Activated naive CD4-positive, alpha-beta T cell treated with anti-CD3 and anti-CD28 coated beads for 36 hours (primary cell): ENCODE results near the gene DGCR6L. TPM values are rescaled to one million over a fixed set of nuclear protein-coding genes. Genes with fewer than 3 reads are reported as not detected.
A peak's percentile ranks its signal among the peaks of the same experiment; 100 is the strongest.
"Not testable (repeated sequence)": the region's sequence is repeated elsewhere in the genome, so short reads cannot be mapped to it uniquely, and the experiment has no call there.

Experiments
- CTCF ChIA-PET: fragments of 350-600 bp; sonication (Branson Sonifier 250); formaldehyde crosslinking; loops from one replicate; lab custom pipeline; 2021; ENCODE audit warnings: antibody characterized with exemption; lab: Charles Lee
- DNase-seq: peaks from one replicate; pipeline ENCODE4 v3.0.0-alpha.2; 2020
- H3K27ac Mint-ChIP-seq: one replicate; pipeline ENCODE4 v1.8.0; 2021; ENCODE audit warnings: mild to moderate bottlenecking, mixed read lengths
- H3K27me3 Mint-ChIP-seq: one replicate; pipeline ENCODE4 v1.8.0; 2021; ENCODE audit warnings: low read depth, mixed read lengths
- H3K36me3 Mint-ChIP-seq: one replicate; pipeline ENCODE4 v1.8.0; 2021; ENCODE audit warnings: low read depth, mixed read lengths
- H3K4me1 Mint-ChIP-seq: one replicate; pipeline ENCODE4 v1.8.0; 2021; ENCODE audit warnings: low read depth, mixed read lengths
- H3K4me3 Mint-ChIP-seq: one replicate; pipeline ENCODE4 v1.8.0; 2021; ENCODE audit warnings: mild to moderate bottlenecking, moderate library complexity, mixed read lengths
- H3K9me3 Mint-ChIP-seq: one replicate; pipeline ENCODE4 v1.8.0; 2021; ENCODE audit warnings: mixed read lengths
- intact Hi-C: fragments of 100-400 bp; cut with micrococcal nuclease; formaldehyde crosslinking; loops from one replicate; pipeline ENCODE4 v1.15.1; 2023
- total RNA-seq, 2 experiments: library from RNA; stranded (reverse); gene quantifications; one replicate each; pipeline ENCODE4 v1.2.3, GENCODE V29; 2021

Gene DGCR6L
- total RNA-seq, 2 experiments from 2014 or later, result 21.5 TPM

DNA sequence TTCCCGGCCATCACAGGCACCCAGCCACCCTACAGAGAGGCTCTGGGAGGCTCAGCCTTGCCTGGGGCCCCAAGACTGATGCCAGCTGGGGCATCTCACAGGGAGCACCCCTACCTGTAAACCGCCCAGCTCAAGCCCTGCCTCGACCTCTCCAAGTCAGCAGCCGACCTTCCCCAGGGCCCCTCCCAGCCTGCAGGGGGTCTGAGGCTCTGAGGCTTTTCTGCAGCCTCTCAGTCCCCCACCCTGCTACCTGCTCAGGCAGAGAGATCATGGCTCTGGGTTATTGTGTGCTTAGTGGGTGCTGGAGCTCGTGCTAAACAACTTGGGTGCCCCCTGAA, 28.6 kb downstream of the DGCR6L start:
- Mint-ChIP-seq H3K9me3 (no peaks in the 10 kb centered on the region), H3K4me1 (no peaks in the 10 kb centered on the region), H3K36me3 (no peaks in the 10 kb centered on the region), H3K27me3 (no peaks in the 10 kb centered on the region), H3K4me3 (no peak overlapping the region), H3K27ac (no peak overlapping the region)
- DNase-seq, result no peak
- CTCF ChIA-PET, result interaction anchor here (2.6 kb wide), 1 partner anchor 26 kb away, joined by 6 read pairs; no protein-coding TSS in a partner anchor
- intact Hi-C loops, result no loop called here

DNA sequence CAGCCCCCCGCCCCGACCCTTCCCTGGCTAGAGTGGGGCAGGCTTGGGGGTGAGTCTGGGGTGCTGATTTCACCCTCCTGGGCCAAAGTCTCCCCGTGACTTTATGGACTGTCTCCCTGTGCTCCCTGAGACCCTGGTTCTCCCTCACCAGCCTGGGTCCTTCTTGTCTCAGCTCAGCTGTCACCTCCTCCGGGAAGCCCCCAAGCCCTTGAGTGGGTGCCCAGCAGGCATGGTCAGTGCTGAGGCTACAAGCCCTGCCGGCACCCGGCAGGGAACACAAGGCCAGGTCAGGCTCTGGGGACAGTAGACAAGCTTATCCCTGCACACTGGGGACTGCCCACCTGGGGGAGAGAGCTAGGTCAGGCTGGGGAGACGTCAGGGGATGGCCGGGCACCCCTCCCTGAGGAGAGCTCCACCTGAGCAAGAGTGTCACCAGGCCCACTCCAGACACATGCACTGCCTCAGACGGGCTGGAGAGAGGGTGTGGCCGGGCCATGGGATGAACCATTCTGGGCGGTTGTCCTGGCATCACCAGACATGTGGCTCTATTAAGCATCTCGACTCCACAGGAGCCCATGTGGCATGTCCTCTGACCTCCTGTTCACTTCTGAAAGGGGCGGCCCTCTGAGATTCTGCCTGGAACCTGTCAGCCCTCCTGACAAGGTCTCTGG, 29.1 kb downstream of the DGCR6L start:
- H3K9me3 Mint-ChIP-seq, result no peaks in the 10 kb centered on the region
- H3K27ac Mint-ChIP-seq, result no peak overlapping the region
- CTCF ChIA-PET, result interaction anchor here (2.6 kb wide), 1 partner anchor 27 kb away, joined by 6 read pairs; no protein-coding TSS in a partner anchor
- no peak overlapping the region for H3K4me3 Mint-ChIP-seq
- no peak for DNase-seq
- H3K36me3 Mint-ChIP-seq, result no peaks in the 10 kb centered on the region
- intact Hi-C loops, result no loop called here
- H3K27me3 Mint-ChIP-seq, result no peaks in the 10 kb centered on the region
- no peaks in the 10 kb centered on the region for H3K4me1 Mint-ChIP-seq

DNA sequence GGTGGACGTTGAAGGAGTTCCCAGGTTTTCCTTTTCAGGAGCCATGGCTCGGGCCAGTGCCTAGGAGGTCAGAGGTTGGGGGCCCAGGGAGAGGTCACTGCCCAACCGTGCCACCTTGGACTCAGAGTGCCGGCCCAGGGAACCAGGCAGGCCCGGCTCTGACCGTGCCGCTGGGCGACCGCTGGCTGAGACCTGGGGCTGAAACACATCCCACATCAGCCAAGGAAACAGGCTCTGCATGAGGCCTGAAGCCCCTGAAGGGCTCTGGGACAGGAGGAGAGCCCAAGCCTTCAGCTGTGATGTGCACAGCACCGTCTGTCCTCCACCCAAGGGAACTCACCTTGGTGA, 29.8 kb downstream of the DGCR6L start:
- Mint-ChIP-seq H3K4me1 (no peaks in the 10 kb centered on the region), H3K27ac (no peak overlapping the region), H3K4me3 (no peak overlapping the region), H3K27me3 (no peaks in the 10 kb centered on the region), H3K9me3 (no peaks in the 10 kb centered on the region), H3K36me3 (no peaks in the 10 kb centered on the region)
- no peak for DNase-seq
- CTCF ChIA-PET, result interaction anchor here (2.6 kb wide), 1 partner anchor 27 kb away, joined by 6 read pairs; no protein-coding TSS in a partner anchor
- intact Hi-C loops, result no loop called here

DNA sequence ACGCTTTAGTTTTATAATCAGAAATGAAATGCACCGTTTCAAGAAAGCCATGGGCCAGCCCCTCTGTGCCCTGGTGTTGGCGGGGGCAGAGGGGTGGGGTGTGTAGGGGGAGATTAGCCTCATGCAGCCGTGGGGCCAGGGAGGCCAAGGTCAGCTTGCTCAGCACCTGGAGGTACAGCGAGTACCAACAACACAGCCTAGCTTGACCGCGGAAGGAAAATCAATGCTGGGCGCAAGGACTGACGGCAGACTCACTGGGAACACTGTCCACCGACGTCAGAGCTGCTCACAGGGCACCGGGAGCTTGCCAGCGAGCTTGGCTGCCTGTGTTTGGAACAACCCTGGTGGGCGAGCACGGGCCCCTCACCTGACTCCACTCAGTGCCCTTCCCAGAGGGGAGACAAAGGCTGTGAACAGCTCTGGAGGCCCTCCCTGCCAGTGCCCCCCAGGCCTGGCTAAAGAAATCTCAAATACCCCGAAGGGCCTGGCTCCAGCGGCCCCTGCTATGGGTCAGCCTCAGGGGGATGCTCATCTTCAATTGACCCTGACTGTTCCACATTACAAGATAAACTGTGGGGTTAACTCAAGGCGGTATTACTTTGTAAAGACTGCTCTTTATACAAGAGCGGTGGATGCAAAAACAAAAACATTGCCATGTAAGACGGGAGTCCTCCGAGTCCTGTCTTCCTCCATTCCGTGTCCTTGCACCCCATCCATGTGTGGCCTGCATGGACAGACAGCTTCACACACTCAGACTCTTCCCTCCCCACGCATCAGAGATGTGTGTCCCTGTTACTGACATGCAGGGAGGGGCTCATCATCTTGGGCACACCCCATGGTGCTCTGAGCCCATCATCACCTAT, 30.4 kb downstream of the DGCR6L start:
- DNase-seq, H3K27me3 Mint-ChIP-seq, H3K4me1 Mint-ChIP-seq, CTCF ChIA-PET, intact Hi-C loops, H3K36me3 Mint-ChIP-seq, H3K4me3 Mint-ChIP-seq, H3K9me3 Mint-ChIP-seq, H3K27ac Mint-ChIP-seq: not testable (repeated sequence)

DNA sequence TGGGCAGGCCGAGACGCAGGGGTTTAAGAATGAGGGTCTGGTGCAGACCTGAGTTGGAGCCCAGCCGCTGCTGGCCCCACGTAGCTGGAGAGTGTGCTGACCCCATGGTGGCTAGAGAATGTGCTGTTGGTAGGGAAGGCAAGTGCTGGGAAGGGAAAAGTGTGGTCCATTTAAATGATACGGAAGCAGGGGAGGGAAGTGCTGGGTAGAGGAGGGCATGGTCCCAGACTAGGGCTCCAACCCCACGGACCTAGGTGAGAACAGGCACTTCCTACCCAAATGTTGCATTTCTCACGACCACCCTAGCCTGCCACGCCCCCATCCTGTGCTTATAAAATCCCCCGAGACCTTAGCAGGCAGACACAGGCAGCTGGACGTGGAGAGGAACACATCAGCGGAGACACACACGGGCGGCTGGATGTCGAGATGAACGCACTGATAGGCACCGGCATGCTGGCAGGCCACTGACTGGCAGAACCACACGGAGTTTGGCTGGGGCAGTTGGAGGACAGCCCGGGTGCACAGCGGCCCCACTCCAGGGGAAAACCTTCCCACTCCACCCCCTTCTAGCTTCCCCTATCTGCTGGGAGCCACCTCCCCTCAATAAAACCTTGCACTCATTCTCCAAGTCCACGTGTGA, 33.0 kb downstream of the DGCR6L start:
- DNase-seq, CTCF ChIA-PET, H3K27ac Mint-ChIP-seq, H3K36me3 Mint-ChIP-seq, H3K9me3 Mint-ChIP-seq, H3K27me3 Mint-ChIP-seq, intact Hi-C loops, H3K4me1 Mint-ChIP-seq, H3K4me3 Mint-ChIP-seq: not testable (repeated sequence)

DNA sequence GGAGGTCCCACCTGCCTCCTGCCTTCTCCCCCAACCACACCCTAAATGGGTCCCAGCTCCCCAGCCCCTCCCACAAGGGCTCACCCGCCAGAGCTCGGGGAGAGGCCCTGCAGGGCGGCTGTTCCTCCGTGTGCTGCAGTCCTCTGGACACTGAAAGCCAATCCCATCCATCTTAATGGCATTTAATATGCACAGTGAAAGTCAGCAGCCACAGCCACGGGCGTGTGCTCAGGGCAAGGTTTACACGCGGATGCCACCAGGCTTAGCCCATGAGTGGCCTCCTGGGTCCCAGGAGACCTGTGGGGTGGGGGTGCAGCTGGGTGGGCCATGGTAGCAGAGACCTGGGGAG, 33.6 kb downstream of the DGCR6L start:
- H3K4me1 Mint-ChIP-seq, H3K36me3 Mint-ChIP-seq, H3K9me3 Mint-ChIP-seq, intact Hi-C loops, DNase-seq, H3K4me3 Mint-ChIP-seq, H3K27ac Mint-ChIP-seq, H3K27me3 Mint-ChIP-seq: not testable (repeated sequence)
- CTCF ChIA-PET, result interaction anchor here (0.6 to 1.0 kb wide), 6 partner anchors 9 to 262 kb away, joined by 3 to 6 read pairs (median 3); no protein-coding TSS in a partner anchor

DNA sequence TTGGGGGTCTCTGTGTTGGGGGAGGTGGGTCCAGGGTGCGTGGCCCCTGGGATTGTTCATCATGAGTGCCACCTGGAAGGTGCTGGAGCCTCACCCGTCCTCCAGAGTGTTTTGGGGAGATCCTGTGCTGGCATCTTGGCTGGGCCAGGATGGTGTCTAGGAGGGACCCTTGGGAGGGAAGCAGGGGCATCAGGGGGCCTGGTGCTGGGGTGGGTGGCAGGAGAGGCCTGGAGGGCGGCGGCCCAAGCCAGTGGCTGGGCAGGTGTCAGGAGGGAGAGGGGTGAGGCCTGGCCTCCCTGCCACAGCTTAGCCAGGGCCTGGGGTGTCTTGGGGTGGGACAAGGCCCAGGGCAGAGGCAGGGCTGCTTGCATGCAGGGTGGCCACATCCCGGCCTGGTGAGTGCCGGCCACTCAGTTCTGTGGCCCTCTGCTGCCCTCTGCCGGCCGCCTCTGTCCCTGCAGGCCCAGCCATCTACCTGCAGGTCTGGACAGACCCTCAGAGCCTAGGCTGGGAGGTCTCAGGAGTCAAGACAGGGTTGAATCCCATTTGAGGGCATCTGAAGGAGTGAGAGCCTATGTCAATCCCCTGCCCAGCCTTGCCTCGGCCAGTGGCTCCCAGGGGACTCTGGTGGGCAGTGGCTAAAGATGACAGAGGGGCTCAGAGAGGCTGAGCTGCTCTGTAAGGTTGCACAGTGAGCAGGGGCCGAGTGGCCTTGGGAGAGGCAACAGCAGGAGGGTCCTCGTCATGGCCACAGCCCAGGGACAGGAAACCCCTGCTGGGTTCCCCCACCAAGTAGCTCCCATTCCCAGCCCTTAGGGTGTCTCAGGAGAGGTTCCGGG, 34.2 kb downstream of the DGCR6L start:
- H3K4me3 Mint-ChIP-seq, H3K27ac Mint-ChIP-seq, H3K4me1 Mint-ChIP-seq, H3K9me3 Mint-ChIP-seq, H3K27me3 Mint-ChIP-seq, H3K36me3 Mint-ChIP-seq: not testable (repeated sequence)
- peak; percentile 86 for DNase-seq
- CTCF ChIA-PET, result interaction anchor here (0.6 to 1.6 kb wide), 10 partner anchors 10 to 261 kb away, joined by 3 to 9 read pairs (median 3); no protein-coding TSS in a partner anchor
- intact Hi-C loops, result loop anchor here (1.0 to 2.0 kb wide), 2 partner anchors 128 to 315 kb away; no protein-coding TSS in a partner anchor

DNA sequence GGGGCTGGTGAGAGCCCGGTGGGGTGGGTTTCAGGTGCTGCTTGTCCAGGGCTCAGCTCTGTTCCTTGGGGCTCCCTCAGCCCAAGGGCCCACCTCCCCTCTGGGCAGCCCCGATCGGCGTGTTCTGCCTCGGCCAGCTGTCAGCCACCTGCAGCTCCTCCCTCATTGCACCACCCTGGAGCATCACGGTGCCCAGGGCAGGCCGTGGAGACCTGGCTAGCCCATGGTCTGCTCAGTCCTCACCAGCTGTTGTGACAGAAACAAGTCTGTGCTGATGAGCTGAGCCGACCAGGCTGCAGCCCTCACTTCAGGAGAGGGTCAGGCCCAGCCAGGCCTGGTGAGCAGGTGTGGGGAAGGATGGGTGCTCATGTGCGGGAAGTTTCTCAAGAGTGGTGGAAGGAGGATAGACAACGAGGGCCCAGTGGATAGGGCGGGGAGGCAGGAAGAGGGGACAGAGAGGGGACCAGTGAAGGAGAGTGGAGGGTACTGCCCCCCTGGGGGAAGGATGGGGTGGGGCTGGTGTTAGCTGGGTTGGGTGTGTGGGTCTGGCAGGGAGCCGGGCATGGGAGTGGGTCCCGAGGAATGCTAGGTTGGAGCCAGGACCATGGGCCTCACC, 35.3 kb downstream of the DGCR6L start:
- no peaks in the 10 kb centered on the region for H3K36me3 Mint-ChIP-seq
- no peak for DNase-seq
- H3K4me3 Mint-ChIP-seq, result no peak overlapping the region
- H3K27me3 Mint-ChIP-seq, result no peaks in the 10 kb centered on the region
- no peaks in the 10 kb centered on the region for H3K9me3 Mint-ChIP-seq
- intact Hi-C loops, result loop anchor here (1.0 to 2.0 kb wide), 2 partner anchors 127 to 314 kb away; no protein-coding TSS in a partner anchor
- CTCF ChIA-PET, result interaction anchor here (1.1 to 1.9 kb wide), 8 partner anchors 15 to 170 kb away, joined by 3 to 9 read pairs (median 3); no protein-coding TSS in a partner anchor
- H3K27ac Mint-ChIP-seq, result no peak overlapping the region
- H3K4me1 Mint-ChIP-seq, result no peaks in the 10 kb centered on the region

DNA sequence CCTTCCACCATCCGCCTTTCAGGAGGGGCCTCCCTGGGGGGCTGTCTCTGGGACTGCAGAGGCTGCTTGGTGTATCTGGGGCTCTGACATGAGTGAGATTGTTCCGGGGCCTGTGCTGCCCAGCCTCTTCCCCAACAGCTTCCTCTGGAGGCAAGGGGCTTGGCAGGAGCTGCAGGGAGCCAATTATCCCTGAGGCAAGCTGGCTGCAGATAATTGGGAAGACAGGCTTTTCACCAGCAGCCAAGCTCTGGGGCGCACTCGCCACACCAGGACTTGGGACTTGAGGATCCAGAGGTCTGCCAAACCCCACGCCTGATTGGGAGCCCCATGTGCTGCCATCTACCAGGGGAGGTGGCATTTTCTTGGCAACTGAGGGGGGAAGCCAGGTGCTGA, 36.2 kb downstream of the DGCR6L start:
- Mint-ChIP-seq H3K36me3 (no peaks in the 10 kb centered on the region), H3K27me3 (no peaks in the 10 kb centered on the region), H3K9me3 (no peaks in the 10 kb centered on the region), H3K4me3 (no peak overlapping the region), H3K4me1 (no peaks in the 10 kb centered on the region), H3K27ac (no peak overlapping the region)
- DNase-seq, result no peak
- CTCF ChIA-PET, result interaction anchor here (0.6 to 1.9 kb wide), 6 partner anchors 25 to 171 kb away, joined by 3 to 9 read pairs (median 4); no protein-coding TSS in a partner anchor
- intact Hi-C loops, result loop anchor here (2.0 kb wide), 1 partner anchor 313 kb away; no protein-coding TSS in a partner anchor

DNA sequence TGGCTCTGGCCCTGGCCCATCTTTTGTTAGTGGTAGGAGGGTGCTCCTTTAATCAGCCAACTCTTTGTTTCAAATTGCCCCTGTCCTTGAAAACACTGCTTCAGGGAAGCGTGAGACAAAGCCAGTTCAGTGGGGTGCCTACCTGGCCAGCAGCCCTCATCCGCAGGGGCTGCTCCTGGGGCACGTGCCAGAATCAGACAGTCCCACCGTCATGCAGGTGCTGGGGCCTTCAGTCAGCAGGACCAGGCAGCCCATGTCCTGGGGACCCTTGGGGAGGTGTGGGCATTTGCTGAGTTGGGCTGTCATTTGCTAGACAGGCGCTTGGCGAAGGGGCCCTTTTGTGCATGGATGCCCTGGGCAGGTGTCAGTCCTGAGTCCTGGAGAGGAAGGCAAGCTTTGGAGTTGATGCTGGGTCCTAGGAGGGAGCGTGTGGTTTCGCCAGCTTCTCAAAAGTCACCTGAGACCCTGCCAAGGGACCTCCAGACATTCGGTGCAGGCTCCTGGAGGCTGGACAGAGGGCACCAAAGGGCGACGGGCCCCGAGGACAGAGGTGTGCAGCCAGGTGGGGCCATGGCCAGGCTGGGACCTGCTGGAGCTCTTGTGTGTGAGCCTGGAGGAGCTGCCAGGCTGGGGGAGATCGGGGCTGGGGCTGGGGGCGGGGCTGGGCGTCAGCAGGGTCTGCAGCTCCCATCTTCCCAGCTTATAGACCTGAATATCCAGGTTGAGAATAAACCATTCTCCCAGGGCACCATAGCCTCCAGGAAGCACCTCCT, 36.8 kb downstream of the DGCR6L start:
- H3K36me3 Mint-ChIP-seq, result no peaks in the 10 kb centered on the region
- CTCF ChIA-PET, result interaction anchor here (0.6 to 1.9 kb wide), 3 partner anchors 25 to 46 kb away, joined by 3 to 8 read pairs (median 3); no protein-coding TSS in a partner anchor

DNA sequence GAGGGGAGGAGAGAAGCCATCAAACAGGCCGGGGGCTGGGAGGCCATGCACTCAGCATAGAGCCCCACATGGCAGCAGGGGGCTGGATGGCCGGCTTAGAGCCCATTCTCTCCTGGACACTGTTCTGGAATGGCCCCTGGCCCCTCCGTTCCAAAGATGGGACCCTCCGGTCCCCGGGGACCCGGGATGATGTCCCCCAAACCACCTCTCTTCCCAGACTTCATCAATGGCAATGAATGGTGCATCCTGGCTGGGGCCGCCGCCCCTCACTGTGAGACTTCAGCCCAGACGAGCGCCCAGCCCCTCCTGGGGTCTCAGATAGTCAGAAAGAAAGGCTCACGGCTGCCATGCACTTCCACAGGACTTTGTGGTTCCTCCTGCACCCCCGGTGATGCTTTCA, 38.0 kb downstream of the DGCR6L start:
- Mint-ChIP-seq H3K27me3 (no peaks in the 10 kb centered on the region), H3K36me3 (no peaks in the 10 kb centered on the region), H3K4me3 (no peak overlapping the region), H3K9me3 (no peaks in the 10 kb centered on the region), H3K27ac (no peak overlapping the region), H3K4me1 (no peaks in the 10 kb centered on the region)
- CTCF ChIA-PET, result no interaction called here
- intact Hi-C loops, result no loop called here
- no peak for DNase-seq

More for the DNA sequence above, 36.8 kb downstream of the DGCR6L start:
- Mint-ChIP-seq H3K9me3 (no peaks in the 10 kb centered on the region), H3K4me1 (no peaks in the 10 kb centered on the region), H3K27ac (no peak overlapping the region), H3K4me3 (no peak overlapping the region), H3K27me3 (no peaks in the 10 kb centered on the region)
- intact Hi-C loops, result no loop called here
- DNase-seq, result no peak
